Neural cell (in vitro differentiated cells): ENCODE results near the gene SMAD7. TPM values are rescaled to one million over a fixed set of nuclear protein-coding genes. Genes with fewer than 3 reads are reported as not detected.

Source experiments
- H2AFZ ChIP-seq: fragments of 200-600, 300-800 bp; sonication (generic), shearing (Covaris generic); 2 replicates; pipeline ENCODE4 v1.6.0; 2014; ENCODE audit warnings: low read depth, mild to moderate bottlenecking, antibody characterized with exemption, low read length, moderate library complexity
- H3F3A ChIP-seq: fragments of 200-600 bp; shearing (Covaris generic); 2 replicates; pipeline ENCODE4 v1.6.1; 2016; ENCODE audit warnings: mild to moderate bottlenecking, moderate library complexity, mixed read lengths, antibody characterized with exemption, low read length; ENCODE audit not compliant: insufficient read depth, poor library complexity, severe bottlenecking
- H3K27ac ChIP-seq: fragments of 200-600, 300-800 bp; sonication (generic), shearing (Covaris generic); 2 replicates; pipeline ENCODE4 v1.5.1; 2014; ENCODE audit warnings: mild to moderate bottlenecking, low read length, moderate library complexity
- H3K27me3 ChIP-seq: fragments of 300-800, 200-600 bp; sonication (generic), shearing (Covaris generic); 2 replicates; pipeline ENCODE4 v1.6.0; 2014; ENCODE audit warnings: mild to moderate bottlenecking, low read depth, low read length, moderate library complexity; ENCODE audit not compliant: insufficient read depth
- H3K36me3 ChIP-seq: fragments of 300-800, 200-600 bp; sonication (generic), shearing (Covaris generic); 2 replicates; pipeline ENCODE4 v1.5.1; 2014; ENCODE audit warnings: mild to moderate bottlenecking, antibody characterized with exemption, low read length, moderate library complexity; ENCODE audit not compliant: insufficient read depth
- H3K4me2 ChIP-seq: fragments of 300-800, 200-600 bp; sonication (generic), shearing (Covaris generic); 2 replicates; pipeline ENCODE4 v1.6.0; 2014; ENCODE audit warnings: mild to moderate bottlenecking, low read length
- H3K4me3 ChIP-seq: fragments of 300-800, 200-600 bp; sonication (generic), shearing (Covaris generic); 2 replicates; pipeline ENCODE4 v1.5.1; 2014; ENCODE audit warnings: mild to moderate bottlenecking, low read length, moderate library complexity
- H3K79me2 ChIP-seq: fragments of 200-600 bp; shearing (Covaris generic); replicated peaks from 2 replicates; pipeline ENCODE4 v1.6.0; 2014; ENCODE audit warnings: mild to moderate bottlenecking, low read length, moderate library complexity; ENCODE audit not compliant: insufficient read depth
- H3K9ac ChIP-seq: fragments of 300-800, 200-600 bp; sonication (generic), shearing (Covaris generic); 2 replicates; pipeline ENCODE4 v1.6.1; 2016; ENCODE audit warnings: mild to moderate bottlenecking, low read length, mixed read lengths
- H3K9me2 ChIP-seq: fragments of 200-600 bp; shearing (Covaris generic); 2 replicates; pipeline ENCODE4 v1.6.1; 2016; ENCODE audit warnings: mild to moderate bottlenecking, low read length, mixed read lengths; ENCODE audit not compliant: insufficient read depth
- H3K9me3 ChIP-seq: fragments of 200-600, 300-800 bp; sonication (generic), shearing (Covaris generic); 2 replicates; pipeline ENCODE4 v1.6.1; 2016; ENCODE audit warnings: mild to moderate bottlenecking, mixed run types, low read length, moderate library complexity, mixed read lengths
- H4K20me1 ChIP-seq: fragments of 200-600 bp; shearing (Covaris generic); 2 replicates; pipeline ENCODE4 v1.6.1; 2016; ENCODE audit warnings: mild to moderate bottlenecking, mixed run types; ENCODE audit not compliant: insufficient read depth
- EP300 ChIP-seq: fragments of 450-650 bp; conservative IDR thresholded peaks from 2 replicates; pipeline ENCODE4 v1.6.1; 2014; ENCODE audit warnings: antibody characterized with exemption, mild to moderate bottlenecking, moderate library complexity; ENCODE audit not compliant: poor library complexity, severe bottlenecking
- EZH2 ChIP-seq: fragments of 200-600, 300-800 bp; shearing (Covaris generic), sonication (generic); IDR thresholded peaks from 2 replicates; pipeline ENCODE4 v1.6.1; 2014; ENCODE audit warnings: antibody characterized with exemption, low read length, borderline replicate concordance, mild to moderate bottlenecking; ENCODE audit not compliant: insufficient read depth, poor library complexity, severe bottlenecking
- MXI1 ChIP-seq: fragments of 450-650 bp; conservative IDR thresholded peaks from 2 replicates; pipeline ENCODE4 v1.6.1; 2014; ENCODE audit warnings: antibody characterized with exemption, mild to moderate bottlenecking; ENCODE audit not compliant: poor library complexity, severe bottlenecking
- POLR2AphosphoS5 ChIP-seq: IDR thresholded peaks from 2 replicates; pipeline ENCODE4 v1.6.1; 2012
- RAD21 ChIP-seq: fragments of 450-650 bp; conservative IDR thresholded peaks from 2 replicates; pipeline ENCODE4 v1.6.1; 2014; ENCODE audit warnings: antibody characterized with exemption, mild to moderate bottlenecking, moderate library complexity
- SMC3 ChIP-seq: fragments of 450-650 bp; conservative IDR thresholded peaks from 2 replicates; pipeline ENCODE4 v1.6.1; 2014; ENCODE audit warnings: antibody characterized with exemption, mild to moderate bottlenecking, moderate library complexity; ENCODE audit not compliant: poor library complexity
- TAF1 ChIP-seq: IDR thresholded peaks from 2 replicates; pipeline ENCODE4 v1.6.1; 2012; ENCODE audit warnings: low read depth
- polyA plus RNA-seq: library from polyadenylated mRNA; depleted of rRNA; stranded (reverse); fragments of >200 nt; gene quantifications from 2 replicates; pipeline ENCODE4 v1.2.3, GENCODE V29; 2014
- TF ChIP-seq, protein P1 (sequence below): fragments of 450-650 bp; IDR thresholded peaks from 2 replicates; pipeline ENCODE4 v1.5.1; 2014; ENCODE audit warnings: antibody characterized with exemption, mild to moderate bottlenecking, moderate library complexity; ENCODE audit not compliant: poor library complexity, severe bottlenecking
- TF ChIP-seq, protein P2 (sequence below): IDR thresholded peaks from 2 replicates; pipeline ENCODE4 v1.6.1; 2012; ENCODE audit warnings: borderline replicate concordance

SMAD7 gene
- polyA plus RNA-seq, 1 donor from 2014 or later: 3.8 TPM

DNA sequence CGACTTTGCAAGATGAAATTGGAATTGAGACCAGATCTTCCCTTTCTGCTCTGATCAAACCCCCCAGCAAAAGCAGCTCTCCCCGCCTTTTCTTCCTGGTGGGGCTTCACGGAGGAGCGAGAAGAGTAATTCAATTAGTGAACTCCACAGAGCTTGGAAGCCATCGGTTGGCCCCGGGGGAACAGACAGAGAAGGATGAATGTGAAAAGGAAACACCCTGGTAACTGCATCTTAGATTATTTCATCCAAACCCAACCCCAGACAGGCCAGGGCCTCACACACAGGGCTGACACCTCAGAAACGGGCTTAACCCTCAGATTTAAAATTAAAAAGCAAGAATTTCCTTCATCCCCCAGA, 18.3 kb downstream of the SMAD7 start:
- Histone ChIP-seq H3K36me3 (no peaks in the 10 kb centered on the region), H3K9me3 (no peaks in the 10 kb centered on the region), H4K20me1 (no peaks in the 10 kb centered on the region), H2AFZ (no peak overlapping the region), H3F3A (no peaks in the 10 kb centered on the region), H3K9ac (no peak overlapping the region), H3K4me3 (no peak overlapping the region), H3K27me3 (no peaks in the 10 kb centered on the region), H3K9me2 (no peaks in the 10 kb centered on the region), H3K79me2 (peaks cover 4% of the 10 kb centered on the region), H3K27ac (no peak overlapping the region), H3K4me2 (no peak overlapping the region)
- TF ChIP-seq, protein P1, sequence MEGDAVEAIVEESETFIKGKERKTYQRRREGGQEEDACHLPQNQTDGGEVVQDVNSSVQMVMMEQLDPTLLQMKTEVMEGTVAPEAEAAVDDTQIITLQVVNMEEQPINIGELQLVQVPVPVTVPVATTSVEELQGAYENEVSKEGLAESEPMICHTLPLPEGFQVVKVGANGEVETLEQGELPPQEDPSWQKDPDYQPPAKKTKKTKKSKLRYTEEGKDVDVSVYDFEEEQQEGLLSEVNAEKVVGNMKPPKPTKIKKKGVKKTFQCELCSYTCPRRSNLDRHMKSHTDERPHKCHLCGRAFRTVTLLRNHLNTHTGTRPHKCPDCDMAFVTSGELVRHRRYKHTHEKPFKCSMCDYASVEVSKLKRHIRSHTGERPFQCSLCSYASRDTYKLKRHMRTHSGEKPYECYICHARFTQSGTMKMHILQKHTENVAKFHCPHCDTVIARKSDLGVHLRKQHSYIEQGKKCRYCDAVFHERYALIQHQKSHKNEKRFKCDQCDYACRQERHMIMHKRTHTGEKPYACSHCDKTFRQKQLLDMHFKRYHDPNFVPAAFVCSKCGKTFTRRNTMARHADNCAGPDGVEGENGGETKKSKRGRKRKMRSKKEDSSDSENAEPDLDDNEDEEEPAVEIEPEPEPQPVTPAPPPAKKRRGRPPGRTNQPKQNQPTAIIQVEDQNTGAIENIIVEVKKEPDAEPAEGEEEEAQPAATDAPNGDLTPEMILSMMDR: no peak
- TF ChIP-seq EZH2 (no peak), RAD21 (no peak), EP300 (no peak), TAF1 (no peak), SMC3 (no peak), MXI1 (no peak), POLR2AphosphoS5 (no peak)
- TF ChIP-seq, protein P2, sequence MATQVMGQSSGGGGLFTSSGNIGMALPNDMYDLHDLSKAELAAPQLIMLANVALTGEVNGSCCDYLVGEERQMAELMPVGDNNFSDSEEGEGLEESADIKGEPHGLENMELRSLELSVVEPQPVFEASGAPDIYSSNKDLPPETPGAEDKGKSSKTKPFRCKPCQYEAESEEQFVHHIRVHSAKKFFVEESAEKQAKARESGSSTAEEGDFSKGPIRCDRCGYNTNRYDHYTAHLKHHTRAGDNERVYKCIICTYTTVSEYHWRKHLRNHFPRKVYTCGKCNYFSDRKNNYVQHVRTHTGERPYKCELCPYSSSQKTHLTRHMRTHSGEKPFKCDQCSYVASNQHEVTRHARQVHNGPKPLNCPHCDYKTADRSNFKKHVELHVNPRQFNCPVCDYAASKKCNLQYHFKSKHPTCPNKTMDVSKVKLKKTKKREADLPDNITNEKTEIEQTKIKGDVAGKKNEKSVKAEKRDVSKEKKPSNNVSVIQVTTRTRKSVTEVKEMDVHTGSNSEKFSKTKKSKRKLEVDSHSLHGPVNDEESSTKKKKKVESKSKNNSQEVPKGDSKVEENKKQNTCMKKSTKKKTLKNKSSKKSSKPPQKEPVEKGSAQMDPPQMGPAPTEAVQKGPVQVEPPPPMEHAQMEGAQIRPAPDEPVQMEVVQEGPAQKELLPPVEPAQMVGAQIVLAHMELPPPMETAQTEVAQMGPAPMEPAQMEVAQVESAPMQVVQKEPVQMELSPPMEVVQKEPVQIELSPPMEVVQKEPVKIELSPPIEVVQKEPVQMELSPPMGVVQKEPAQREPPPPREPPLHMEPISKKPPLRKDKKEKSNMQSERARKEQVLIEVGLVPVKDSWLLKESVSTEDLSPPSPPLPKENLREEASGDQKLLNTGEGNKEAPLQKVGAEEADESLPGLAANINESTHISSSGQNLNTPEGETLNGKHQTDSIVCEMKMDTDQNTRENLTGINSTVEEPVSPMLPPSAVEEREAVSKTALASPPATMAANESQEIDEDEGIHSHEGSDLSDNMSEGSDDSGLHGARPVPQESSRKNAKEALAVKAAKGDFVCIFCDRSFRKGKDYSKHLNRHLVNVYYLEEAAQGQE: no peak

DNA sequence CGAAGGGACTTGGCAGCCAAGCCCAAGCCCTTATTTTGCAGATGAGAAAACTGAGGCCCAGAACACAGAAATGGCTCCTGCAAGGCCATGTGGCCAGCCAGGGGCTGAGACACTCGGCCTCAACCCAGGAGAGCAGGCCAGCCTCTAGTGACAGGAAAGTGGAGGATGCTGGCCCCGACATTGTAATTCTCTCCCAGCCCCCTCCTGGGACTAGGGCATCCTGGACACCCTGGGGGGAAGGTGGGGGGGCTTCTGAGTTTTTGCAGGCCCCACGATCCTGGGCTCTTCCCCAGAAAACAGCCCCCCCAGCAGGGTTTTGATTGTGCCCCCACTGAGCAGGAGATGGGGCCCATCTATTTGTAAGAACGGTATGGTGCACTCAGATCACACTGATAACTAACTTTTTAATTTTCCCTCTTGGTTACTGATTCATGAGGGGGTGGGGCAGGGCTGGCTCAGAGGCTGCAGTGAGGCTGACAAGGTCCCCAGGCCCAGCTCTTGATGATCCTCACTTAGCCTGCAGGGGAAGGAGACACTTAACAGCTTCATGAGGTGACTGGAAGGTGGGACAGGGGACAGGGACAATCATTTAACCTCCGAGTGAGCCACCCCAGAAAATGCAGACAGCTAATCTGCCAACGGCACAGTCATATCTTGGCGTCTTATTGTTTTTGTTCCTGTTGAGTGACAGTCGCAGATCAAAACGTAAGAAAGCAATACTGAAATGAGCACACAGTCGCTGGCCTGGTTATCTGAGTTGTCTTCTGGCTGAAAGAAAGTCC, 18.9 kb downstream of the SMAD7 start:
- H3F3A ChIP-seq: no peaks in the 10 kb centered on the region
- H2AFZ ChIP-seq: no peak overlapping the region
- H4K20me1 ChIP-seq: no peaks in the 10 kb centered on the region
- H3K79me2 ChIP-seq: peaks cover 4% of the 10 kb centered on the region
- TF ChIP-seq SMC3: no peak
- no peak for TF ChIP-seq EZH2
- no peak for TF ChIP-seq TAF1
- TF ChIP-seq MXI1: no peak
- no peak for TF ChIP-seq RAD21
- TF ChIP-seq, protein P2: no peak
- TF ChIP-seq POLR2AphosphoS5: no peak
- no peak for TF ChIP-seq EP300
- TF ChIP-seq, protein P1: no peak
- no peaks in the 10 kb centered on the region for H3K9me2 ChIP-seq
- H3K27ac ChIP-seq: no peak overlapping the region
- H3K4me2 ChIP-seq: no peak overlapping the region
- no peak overlapping the region for H3K9ac ChIP-seq
- no peaks in the 10 kb centered on the region for H3K27me3 ChIP-seq
- H3K4me3 ChIP-seq: no peak overlapping the region
- no peaks in the 10 kb centered on the region for H3K36me3 ChIP-seq
- no peaks in the 10 kb centered on the region for H3K9me3 ChIP-seq
